Measurements from ENCODE around the gene TYROBP.
A peak's percentile ranks its signal among the peaks of the same experiment; 100 is the strongest.

TYROBP gene

DNA sequence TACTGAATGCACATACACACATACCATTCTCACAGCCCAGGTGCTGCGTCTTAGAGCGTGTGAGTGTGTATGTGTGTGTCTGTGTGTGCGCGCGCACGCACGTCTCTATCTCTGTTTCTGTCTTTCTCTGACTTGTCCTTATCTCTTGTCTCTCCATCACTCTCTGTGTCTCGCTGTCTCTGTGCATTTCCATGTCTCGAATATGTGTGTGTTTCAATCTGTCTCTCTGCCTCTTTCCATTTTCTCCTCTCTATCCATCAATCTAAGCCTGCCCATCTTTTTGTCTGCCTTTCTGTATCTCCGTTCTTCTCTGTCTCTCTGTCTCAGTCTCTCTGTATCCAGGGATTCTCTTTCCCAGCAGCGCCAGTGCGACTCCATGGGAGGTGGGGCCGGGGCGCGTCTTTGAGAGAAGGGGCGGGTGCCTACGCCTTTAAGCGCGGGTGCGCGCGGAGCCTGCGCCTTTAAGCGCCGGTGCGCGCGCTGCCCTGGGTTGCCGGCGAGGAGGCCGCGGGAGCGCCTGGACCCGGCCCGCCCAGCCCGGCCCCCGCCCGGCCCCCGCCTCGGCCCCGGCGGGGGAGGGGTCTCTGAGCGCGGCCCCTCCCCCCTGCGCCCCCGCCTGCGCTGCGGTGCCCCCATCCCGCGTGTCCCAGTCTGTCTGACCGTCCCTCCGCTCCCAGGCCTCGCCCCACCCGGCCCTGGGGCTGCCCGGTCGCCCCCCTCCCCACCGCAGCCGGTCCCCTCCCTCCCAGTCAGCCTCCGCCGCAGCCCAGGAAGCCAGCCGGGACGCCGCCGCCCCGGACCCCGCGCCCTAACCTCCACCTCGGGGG, 28.0 kb upstream of the TYROBP start, which contains the start of gene LRFN3:
TSS of gene LRFN3 (plus strand) at position 464 of the 827 bp plus-strand sequence. CDS start 3,052 bp downstream, outside the sequence.
- peaks cover 5 to 24% of the 10 kb centered on the region in 2 donors for H3K36me3 ChIP-seq (replicated peaks in 1 of 2; ENCODE audit: control insufficient read depth in 2 of 2, insufficient read depth in 2 of 2, low read length in 2 of 2)
- H3K9ac ChIP-seq (ENCODE audit: low read depth, low read length, poor library complexity) = peak within 1 kb of the TSS; percentile 86
- H3K18ac ChIP-seq (ENCODE audit: low read length) = peak within 1 kb of the TSS; percentile 95
- H2BK120ac ChIP-seq (ENCODE audit: low read depth, low read length) = no peak within 1 kb of the TSS
- no peak within 1 kb of the TSS for H3K27ac ChIP-seq (replicated peaks; ENCODE audit: low read length)
- DNase-seq (ENCODE audit: low spot score) = peak; percentile 68
- peak within 1 kb of the TSS; percentile 61 to 86 for H3K4me3 ChIP-seq (ENCODE audit: low read length in 2 of 2)
- no CpG with 5 or more reads among the region's 68 CpGs for WGBS, 2 donors (ENCODE audit: extremely low coverage in 2 of 2, insufficient read length in 2 of 2, insufficient replicate concordance in 1 of 2)
- H3K14ac ChIP-seq (ENCODE audit: low read length) = peak within 1 kb of the TSS; percentile 22
- no peaks in the 10 kb centered on the region for H3K9me3 ChIP-seq (replicated peaks in 1 of 2; ENCODE audit: control insufficient read depth in 2 of 2, insufficient read depth in 1 of 2, low read depth in 1 of 2, low read length in 2 of 2)
- H3K4me1 ChIP-seq (ENCODE audit: control insufficient read depth in 2 of 2, insufficient read depth in 1 of 2, low read depth in 1 of 2, low read length in 2 of 2) = peaks cover 12 to 18% of the 10 kb centered on the region in 2 donors
- H4K91ac ChIP-seq (ENCODE audit: low read depth, low read length, poor library complexity) = peak within 1 kb of the TSS; percentile 38
- no peak within 1 kb of the TSS for H3K23ac ChIP-seq (ENCODE audit: low read depth, low read length, poor library complexity)
- H2AFZ ChIP-seq (ENCODE audit: low read length) = peak within 1 kb of the TSS; percentile 94
- no peak within 1 kb of the TSS for H2BK5ac ChIP-seq (ENCODE audit: low read length)
- H4K8ac ChIP-seq (ENCODE audit: low read depth, low read length) = peak within 1 kb of the TSS; percentile 7
- peak within 1 kb of the TSS; percentile 90 for H3K4ac ChIP-seq (ENCODE audit: low read length)
- no peaks in the 10 kb centered on the region for H3K27me3 ChIP-seq (ENCODE audit: control insufficient read depth in 3 of 3, insufficient read depth in 3 of 3, low read depth in 1 of 3, low read length in 3 of 3)
- H3K4me2 ChIP-seq (ENCODE audit: insufficient read depth, low read length, poor library complexity, severe bottlenecking) = peak within 1 kb of the TSS; percentile 81
- H2AK5ac ChIP-seq (ENCODE audit: low read depth, low read length) = peak within 1 kb of the TSS; percentile 20
- H2BK12ac ChIP-seq (ENCODE audit: low read length) = peak within 1 kb of the TSS; percentile 53
- H2BK15ac ChIP-seq (ENCODE audit: low read length) = peak within 1 kb of the TSS; percentile 97
- peaks cover 17% of the 10 kb centered on the region for H3K79me1 ChIP-seq (ENCODE audit: low read depth, low read length)

DNA sequence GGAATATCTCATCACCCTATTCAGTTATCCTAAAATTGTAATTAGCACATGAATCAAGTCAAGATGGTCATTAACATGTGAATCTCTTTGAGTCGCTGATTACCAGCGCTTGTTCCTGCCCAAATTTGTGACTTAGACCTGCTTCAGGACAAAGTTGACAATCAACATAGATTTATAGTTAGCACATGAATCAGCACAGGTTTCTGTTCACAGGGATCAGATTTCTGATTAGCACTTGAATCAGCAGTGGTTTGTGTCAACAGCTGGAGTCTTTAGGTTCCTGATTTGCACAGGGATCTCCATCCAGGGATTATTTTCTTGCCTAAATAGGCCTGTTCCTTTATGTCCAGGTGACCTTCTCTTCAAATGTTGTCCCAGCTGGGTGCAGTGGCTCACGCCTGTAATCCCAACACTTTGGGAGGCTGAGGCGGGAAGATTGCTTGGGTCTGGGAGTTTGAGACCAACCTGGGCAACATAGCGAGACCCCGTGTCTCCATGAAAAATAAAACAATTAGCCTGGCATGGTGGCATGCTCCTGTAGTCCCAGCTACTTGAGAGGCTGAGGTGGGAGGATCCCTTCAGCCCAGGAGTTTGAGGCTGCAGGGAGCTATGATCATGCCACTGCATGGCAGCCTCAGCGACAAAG, 24.3 kb upstream of the TYROBP start:
- Histone ChIP-seq H3K23ac (ENCODE audit: low read depth, low read length, poor library complexity) (no peak overlapping the region), H3K27me3 (ENCODE audit: control insufficient read depth in 3 of 3, insufficient read depth in 3 of 3, low read depth in 1 of 3, low read length in 3 of 3) (no peaks in the 10 kb centered on the region), H2BK12ac (ENCODE audit: low read length) (no peak overlapping the region), H3K36me3 (replicated peaks in 1 of 2; ENCODE audit: control insufficient read depth in 2 of 2, insufficient read depth in 2 of 2, low read length in 2 of 2) (no peaks in the 10 kb centered on the region), H3K4me3 (ENCODE audit: low read length in 2 of 2) (no peak overlapping the region), H4K8ac (ENCODE audit: low read depth, low read length) (no peak overlapping the region), H2BK15ac (ENCODE audit: low read length) (no peak overlapping the region), H2AK5ac (ENCODE audit: low read depth, low read length) (no peak overlapping the region), H2BK5ac (ENCODE audit: low read length) (no peak overlapping the region), H3K4me1 (ENCODE audit: control insufficient read depth in 2 of 2, insufficient read depth in 1 of 2, low read depth in 1 of 2, low read length in 2 of 2) (peaks cover 11 to 12% of the 10 kb centered on the region in 2 donors), H4K91ac (ENCODE audit: low read depth, low read length, poor library complexity) (no peak overlapping the region), H2AFZ (ENCODE audit: low read length) (peak overlapping the region; percentile 55), H3K9ac (ENCODE audit: low read depth, low read length, poor library complexity) (no peak overlapping the region), H3K79me1 (ENCODE audit: low read depth, low read length) (peaks cover 5% of the 10 kb centered on the region), H3K4ac (ENCODE audit: low read length) (no peak overlapping the region), H3K9me3 (replicated peaks in 1 of 2; ENCODE audit: control insufficient read depth in 2 of 2, insufficient read depth in 1 of 2, low read depth in 1 of 2, low read length in 2 of 2) (no peaks in the 10 kb centered on the region), H3K4me2 (ENCODE audit: insufficient read depth, low read length, poor library complexity, severe bottlenecking) (no peak overlapping the region), H3K14ac (ENCODE audit: low read length) (no peak overlapping the region), H2BK120ac (ENCODE audit: low read depth, low read length) (no peak overlapping the region), H3K27ac (replicated peaks; ENCODE audit: low read length) (no peak overlapping the region), H3K18ac (ENCODE audit: low read length) (no peak overlapping the region)
- no CpG with 5 or more reads among the region's 7 CpGs for WGBS, 2 donors (ENCODE audit: extremely low coverage in 2 of 2, insufficient read length in 2 of 2, insufficient replicate concordance in 1 of 2)
- DNase-seq (ENCODE audit: low spot score) = no peak

DNA sequence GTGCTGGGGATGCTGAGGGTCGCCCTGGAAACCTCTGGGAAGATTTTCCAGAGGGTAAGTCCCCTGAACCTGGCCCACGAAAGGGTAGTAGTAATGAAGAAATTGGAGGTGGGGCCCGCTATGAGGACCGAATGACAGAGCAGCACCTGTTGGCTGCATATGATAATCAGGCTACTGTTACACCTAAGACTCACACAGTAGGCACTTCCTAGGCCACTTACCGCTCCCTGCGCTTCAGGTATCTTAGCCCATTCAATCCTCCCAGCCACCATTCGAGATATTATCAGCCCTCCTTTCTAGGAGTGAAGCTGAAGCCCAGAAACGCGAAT, 23.7 kb upstream of the TYROBP start:
- Histone ChIP-seq H3K18ac (ENCODE audit: low read length) (no peak overlapping the region), H2BK12ac (ENCODE audit: low read length) (no peak overlapping the region), H2BK5ac (ENCODE audit: low read length) (no peak overlapping the region), H2BK120ac (ENCODE audit: low read depth, low read length) (no peak overlapping the region), H3K27me3 (ENCODE audit: control insufficient read depth in 3 of 3, insufficient read depth in 3 of 3, low read depth in 1 of 3, low read length in 3 of 3) (no peaks in the 10 kb centered on the region), H3K36me3 (replicated peaks in 1 of 2; ENCODE audit: control insufficient read depth in 2 of 2, insufficient read depth in 2 of 2, low read length in 2 of 2) (no peaks in the 10 kb centered on the region), H4K91ac (ENCODE audit: low read depth, low read length, poor library complexity) (no peak overlapping the region), H3K79me1 (ENCODE audit: low read depth, low read length) (peaks cover 5% of the 10 kb centered on the region), H3K27ac (replicated peaks; ENCODE audit: low read length) (no peak overlapping the region), H4K8ac (ENCODE audit: low read depth, low read length) (no peak overlapping the region), H3K9me3 (replicated peaks in 1 of 2; ENCODE audit: control insufficient read depth in 2 of 2, insufficient read depth in 1 of 2, low read depth in 1 of 2, low read length in 2 of 2) (no peaks in the 10 kb centered on the region), H3K4me3 (ENCODE audit: low read length in 2 of 2) (no peak overlapping the region), H2BK15ac (ENCODE audit: low read length) (no peak overlapping the region), H2AFZ (ENCODE audit: low read length) (peak overlapping the region; percentile 55), H3K4me1 (ENCODE audit: control insufficient read depth in 2 of 2, insufficient read depth in 1 of 2, low read depth in 1 of 2, low read length in 2 of 2) (peaks cover 7% of the 10 kb centered on the region in 2 donors), H3K23ac (ENCODE audit: low read depth, low read length, poor library complexity) (no peak overlapping the region), H3K9ac (ENCODE audit: low read depth, low read length, poor library complexity) (no peak overlapping the region), H3K14ac (ENCODE audit: low read length) (no peak overlapping the region), H3K4ac (ENCODE audit: low read length) (no peak overlapping the region), H3K4me2 (ENCODE audit: insufficient read depth, low read length, poor library complexity, severe bottlenecking) (peak overlapping the region; percentile 34), H2AK5ac (ENCODE audit: low read depth, low read length) (peak overlapping the region; percentile 27)
- DNase-seq (ENCODE audit: low spot score) = no peak
- no CpG with 5 or more reads among the region's 9 CpGs for WGBS, 2 donors (ENCODE audit: extremely low coverage in 2 of 2, insufficient read length in 2 of 2, insufficient replicate concordance in 1 of 2)
